ENCODE results near the gene PCDHGA5. TPM values are rescaled to one million over a fixed set of nuclear protein-coding genes. Genes with fewer than 3 reads are reported as not detected.
"Not testable (repeated sequence)": the region's sequence is repeated elsewhere in the genome, so short reads cannot be mapped to it uniquely, and the experiment has no call there.

The PCDHGA5 gene
- total RNA-seq: 0.24 and 0.31 TPM in 2 replicates

DNA sequence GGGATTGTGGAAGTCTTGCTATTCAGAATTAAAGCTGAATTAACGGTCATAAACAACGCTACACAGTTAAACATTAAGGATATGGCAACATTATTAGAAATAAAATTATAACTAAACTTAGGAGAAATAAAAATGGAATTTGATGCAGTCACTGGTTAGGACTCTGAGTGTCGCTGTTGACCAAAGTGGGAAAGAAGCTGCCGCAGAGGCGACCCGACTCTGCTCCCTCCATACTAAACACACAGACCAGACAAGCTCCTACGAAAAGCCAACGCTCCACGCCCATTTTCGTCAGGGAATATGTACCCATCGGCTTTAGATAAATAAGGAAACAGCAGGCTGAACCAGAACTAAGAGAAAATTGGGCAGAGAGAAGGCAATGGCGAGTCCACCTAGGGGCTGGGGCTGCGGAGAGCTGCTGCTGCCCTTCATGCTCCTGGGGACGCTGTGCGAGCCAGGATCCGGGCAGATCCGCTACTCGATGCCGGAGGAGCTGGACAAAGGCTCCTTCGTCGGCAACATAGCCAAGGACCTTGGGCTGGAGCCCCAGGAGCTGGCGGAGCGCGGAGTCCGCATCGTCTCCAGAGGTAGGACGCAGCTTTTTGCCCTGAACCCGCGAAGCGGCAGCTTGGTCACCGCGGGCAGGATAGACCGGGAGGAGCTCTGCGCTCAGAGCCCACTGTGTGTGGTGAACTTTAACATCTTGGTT, at the start of gene PCDHGA5:
TSS of gene PCDHGA5 (plus strand) at position 211 of the 709 bp plus-strand sequence. CDS start at position 380, 169 bp downstream.
- intact Hi-C loops (cut with micrococcal nuclease): loop anchor here (5.0 kb wide), 2 partner anchors 33 to 58 kb away; partner anchors contain the start of genes PCDHGA11 and PCDHGB5
- H3K4me1 Mint-ChIP-seq (ENCODE audit: low read depth): peaks cover 6% of the 10 kb centered on the region
- peaks cover 12% of the 10 kb centered on the region for H3K36me3 Mint-ChIP-seq (ENCODE audit: low read depth)
- H3K27ac Mint-ChIP-seq: peak within 1 kb of the TSS; percentile 5
- H3K27me3 Mint-ChIP-seq (ENCODE audit: insufficient read depth): peaks cover 27% of the 10 kb centered on the region
- H3K4me3 Mint-ChIP-seq: no peak within 1 kb of the TSS
- no peak for DNase-seq (ENCODE audit: low spot score)
- H3K9me3 Mint-ChIP-seq: peaks cover 56% of the 10 kb centered on the region

DNA sequence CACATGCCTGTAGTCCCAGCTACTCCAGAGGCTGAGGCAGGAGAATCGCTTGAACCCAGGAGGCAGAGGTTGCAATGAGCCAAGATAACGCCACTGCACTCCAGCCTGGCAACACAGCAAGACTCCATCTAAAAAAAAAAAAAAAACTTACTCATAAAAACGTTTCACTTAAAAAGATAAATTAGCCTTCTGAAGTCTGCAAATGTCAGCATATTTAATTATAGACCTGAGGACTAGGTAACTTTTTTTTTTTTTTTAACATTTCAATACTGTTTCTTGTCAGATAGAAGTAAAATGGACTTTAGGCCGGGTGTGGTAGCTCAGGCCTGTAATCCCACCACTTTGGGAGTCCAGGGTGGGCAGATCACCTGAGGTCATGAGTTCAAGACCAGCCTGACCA, 47.0 kb upstream of the PCDHGA5 start:
- H3K4me3 Mint-ChIP-seq; H3K27ac Mint-ChIP-seq; intact Hi-C loops (cut with micrococcal nuclease); DNase-seq (ENCODE audit: low spot score); H3K27me3 Mint-ChIP-seq (ENCODE audit: insufficient read depth): not testable (repeated sequence)
- peaks cover 72% of the 10 kb centered on the region for H3K9me3 Mint-ChIP-seq
- peaks cover 31% of the 10 kb centered on the region for H3K4me1 Mint-ChIP-seq (ENCODE audit: low read depth)
- H3K36me3 Mint-ChIP-seq (ENCODE audit: low read depth): peaks cover 52% of the 10 kb centered on the region

DNA sequence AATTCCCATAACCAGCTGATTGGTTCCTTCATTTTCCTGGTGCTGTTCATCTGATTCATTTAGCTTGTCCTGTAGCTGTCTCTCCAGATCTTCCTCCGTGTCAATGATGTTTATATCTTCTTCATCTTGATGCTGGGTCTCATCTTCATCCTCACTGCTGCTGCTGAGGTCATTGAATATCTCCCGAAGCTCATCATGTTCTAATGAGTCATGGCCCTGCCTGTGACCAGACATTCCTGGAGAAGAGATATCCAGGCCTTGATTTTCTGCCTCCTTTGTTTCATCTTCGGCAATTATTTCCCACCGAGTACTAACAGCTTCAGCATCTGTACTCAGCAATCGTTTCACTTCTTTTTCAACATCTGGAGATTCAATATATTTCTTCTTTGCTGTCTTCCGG, 44.8 kb upstream of the PCDHGA5 start:
- peaks cover 63% of the 10 kb centered on the region for H3K9me3 Mint-ChIP-seq
- intact Hi-C loops (cut with micrococcal nuclease): no loop called here

DNA sequence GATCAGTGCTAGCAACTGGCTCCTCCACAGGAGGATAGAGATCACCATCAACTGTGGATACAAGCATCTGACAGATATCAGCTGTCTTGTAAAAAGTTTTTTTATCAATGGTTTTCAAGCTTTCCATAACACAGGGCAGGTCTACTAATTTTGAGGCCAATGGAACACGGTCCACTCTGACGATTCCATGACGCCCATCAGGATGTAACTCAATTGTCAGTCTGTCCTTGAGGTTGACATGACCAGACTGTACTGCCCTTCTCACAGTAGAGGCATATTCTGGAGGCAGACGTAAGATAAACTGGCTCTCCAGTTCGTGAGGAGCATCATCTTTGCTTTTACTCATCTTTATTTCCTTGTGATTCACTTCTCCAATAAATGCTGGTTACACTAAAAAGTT, 44.3 kb upstream of the PCDHGA5 start:
- Mint-ChIP-seq H3K9me3 (peaks cover 58% of the 10 kb centered on the region), H3K36me3 (ENCODE audit: low read depth) (peaks cover 48% of the 10 kb centered on the region), H3K27me3 (ENCODE audit: insufficient read depth) (no peaks in the 10 kb centered on the region), H3K4me1 (ENCODE audit: low read depth) (peaks cover 31% of the 10 kb centered on the region), H3K4me3 (peak overlapping the region; percentile 94), H3K27ac (peak overlapping the region; percentile 98)
- DNase-seq (ENCODE audit: low spot score): no peak
- intact Hi-C loops (cut with micrococcal nuclease): loop anchor here (1.0 to 10.0 kb wide), 6 partner anchors 61 to 1205 kb away; partner anchors contain the start of genes ANKHD1, HDAC3, PURA and RELL2

More for the DNA sequence above, 44.8 kb upstream of the PCDHGA5 start:
- Mint-ChIP-seq H3K27ac (no peak overlapping the region), H3K4me1 (ENCODE audit: low read depth) (peaks cover 31% of the 10 kb centered on the region), H3K27me3 (ENCODE audit: insufficient read depth) (no peaks in the 10 kb centered on the region), H3K4me3 (peak overlapping the region; percentile 94), H3K36me3 (ENCODE audit: low read depth) (peaks cover 50% of the 10 kb centered on the region)
- no peak for DNase-seq (ENCODE audit: low spot score)

DNA sequence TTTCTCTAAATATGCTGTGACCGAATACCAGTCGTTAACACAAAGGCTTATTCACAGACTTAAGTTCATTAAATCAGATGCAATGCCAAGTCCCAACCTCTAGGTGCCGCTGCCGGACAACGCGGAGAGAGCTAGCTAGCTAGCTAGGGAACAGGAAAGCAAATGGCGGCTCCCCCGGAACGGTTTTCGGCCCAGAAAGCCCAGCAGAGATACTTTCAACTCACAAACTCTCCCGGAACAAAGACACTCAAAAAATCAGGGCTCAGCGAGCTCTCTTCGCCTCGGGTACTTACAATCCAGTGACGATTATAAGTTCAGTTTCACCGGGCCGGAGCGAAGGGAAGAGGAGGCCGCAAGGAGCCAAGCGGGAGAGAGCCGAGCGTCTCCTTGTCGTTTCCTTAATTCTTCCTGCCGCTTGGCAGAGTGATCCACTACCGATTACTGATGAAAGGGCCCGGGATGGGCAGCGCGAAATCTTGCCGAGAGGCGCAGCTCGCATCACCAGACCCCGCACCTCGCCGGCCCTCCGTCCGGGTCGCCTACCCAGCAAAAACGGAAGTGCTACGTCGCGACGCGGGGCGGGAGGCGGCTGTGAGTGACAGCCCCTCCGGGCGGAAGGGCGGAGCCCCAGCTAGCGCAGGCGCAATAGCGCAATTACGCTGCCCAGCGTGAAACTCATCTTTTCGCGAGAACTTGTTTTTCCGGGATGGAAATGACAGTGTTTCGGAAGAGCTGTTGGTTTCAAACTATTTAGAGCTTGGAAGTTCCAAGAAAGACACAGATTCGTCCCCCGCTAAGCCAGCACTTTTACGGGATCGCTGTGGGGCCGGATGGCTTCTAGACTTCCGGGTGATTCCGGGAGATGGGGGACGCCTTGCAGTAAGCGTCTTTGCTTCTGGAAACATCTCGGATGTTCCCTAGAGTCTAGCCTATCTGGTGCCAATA, 43.5 kb upstream of the PCDHGA5 start, which contains the start of gene TAF7:
TSS of gene TAF7 (minus strand) at position 560 of the 945 bp plus-strand sequence. CDS start 740 bp downstream, outside the sequence.
- Mint-ChIP-seq H3K27ac (peak within 1 kb of the TSS; percentile 98), H3K4me1 (ENCODE audit: low read depth) (peaks cover 31% of the 10 kb centered on the region), H3K9me3 (peaks cover 50% of the 10 kb centered on the region), H3K36me3 (ENCODE audit: low read depth) (peaks cover 40% of the 10 kb centered on the region), H3K4me3 (peak within 1 kb of the TSS; percentile 94), H3K27me3 (ENCODE audit: insufficient read depth) (no peaks in the 10 kb centered on the region)
- DNase-seq (ENCODE audit: low spot score): peak; percentile 91
- intact Hi-C loops (cut with micrococcal nuclease): loop anchor here (1.0 to 10.0 kb wide), 6 partner anchors 62 to 1206 kb away; partner anchors contain the start of genes ANKHD1, HDAC3, PURA and RELL2

DNA sequence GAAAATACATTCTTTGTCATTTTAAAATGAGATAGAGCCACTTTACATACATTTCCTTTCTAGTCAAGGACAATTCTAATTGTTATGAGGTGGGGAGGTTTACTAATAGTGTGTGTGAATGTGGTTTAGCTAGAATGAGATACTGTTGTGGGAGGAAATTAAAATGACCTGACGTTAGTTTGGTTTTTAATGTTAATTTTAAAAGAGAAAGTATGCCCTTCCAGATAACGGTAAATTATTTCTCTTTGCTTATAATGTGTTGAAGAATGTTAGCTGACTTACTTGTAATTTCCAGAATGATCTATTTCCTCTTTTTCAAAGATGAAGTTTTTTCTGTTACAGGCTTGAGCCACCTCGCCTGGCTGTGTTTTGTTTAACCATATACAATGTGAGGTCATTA, 41.7 kb upstream of the PCDHGA5 start:
- Mint-ChIP-seq H3K9me3 (peaks cover 47% of the 10 kb centered on the region), H3K27ac (no peak overlapping the region), H3K4me3 (peak overlapping the region; percentile 51), H3K27me3 (ENCODE audit: insufficient read depth) (no peaks in the 10 kb centered on the region), H3K4me1 (ENCODE audit: low read depth) (peaks cover 42% of the 10 kb centered on the region), H3K36me3 (ENCODE audit: low read depth) (peaks cover 41% of the 10 kb centered on the region)
- intact Hi-C loops (cut with micrococcal nuclease): loop anchor here (5.0 to 10.0 kb wide), 2 partner anchors 315 to 1207 kb away; partner anchors contain the start of genes HDAC3, PURA and RELL2
- DNase-seq (ENCODE audit: low spot score): no peak

DNA sequence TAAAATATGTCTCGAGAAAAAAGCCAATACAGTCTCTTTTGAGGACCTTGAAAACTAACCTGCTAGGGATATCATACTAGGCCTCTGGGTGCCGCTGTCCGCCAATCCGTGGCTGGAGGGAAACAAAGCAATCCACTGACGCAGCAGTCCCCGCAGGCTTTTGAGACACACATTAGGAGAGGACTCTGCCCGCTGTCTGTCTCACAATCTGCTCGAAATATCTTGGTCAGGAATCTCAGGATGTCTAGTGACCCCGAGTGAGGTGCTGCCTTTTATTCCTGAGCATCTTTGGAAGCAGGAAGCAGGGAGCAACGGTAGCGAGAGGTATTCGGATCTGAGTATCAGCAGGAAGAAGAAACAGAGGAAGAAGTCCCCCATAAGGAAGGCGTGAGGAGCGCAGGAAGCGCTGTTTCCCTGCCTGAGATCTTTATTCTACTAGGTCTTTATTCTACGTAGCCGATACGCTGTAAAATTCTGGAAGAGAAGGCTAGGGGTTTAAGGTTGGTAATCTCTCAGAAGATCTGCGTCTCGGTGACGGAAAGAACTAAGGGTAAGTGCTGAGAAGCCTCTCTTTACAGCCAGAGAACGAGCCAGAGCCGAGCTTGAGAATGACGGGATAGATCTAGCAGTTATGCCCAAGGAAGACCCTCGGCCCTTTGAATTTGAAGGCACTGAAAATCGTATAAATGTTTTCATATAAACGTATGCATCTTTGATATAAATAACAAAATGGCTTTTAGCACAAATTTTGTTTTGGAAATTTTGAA, 37.7 kb upstream of the PCDHGA5 start:
- intact Hi-C loops (cut with micrococcal nuclease): loop anchor here (1.0 to 10.0 kb wide), 5 partner anchors 87 to 1211 kb away; partner anchors contain the start of genes PCDHGA10 and PURA
- Mint-ChIP-seq H3K36me3 (ENCODE audit: low read depth) (peaks cover 10% of the 10 kb centered on the region), H3K9me3 (peaks cover 18% of the 10 kb centered on the region), H3K4me1 (ENCODE audit: low read depth) (peaks cover 16% of the 10 kb centered on the region), H3K4me3 (peak overlapping the region; percentile 98), H3K27ac (peak overlapping the region; percentile 83), H3K27me3 (ENCODE audit: insufficient read depth) (peaks cover 12% of the 10 kb centered on the region)
- DNase-seq (ENCODE audit: low spot score): peak; percentile 59

DNA sequence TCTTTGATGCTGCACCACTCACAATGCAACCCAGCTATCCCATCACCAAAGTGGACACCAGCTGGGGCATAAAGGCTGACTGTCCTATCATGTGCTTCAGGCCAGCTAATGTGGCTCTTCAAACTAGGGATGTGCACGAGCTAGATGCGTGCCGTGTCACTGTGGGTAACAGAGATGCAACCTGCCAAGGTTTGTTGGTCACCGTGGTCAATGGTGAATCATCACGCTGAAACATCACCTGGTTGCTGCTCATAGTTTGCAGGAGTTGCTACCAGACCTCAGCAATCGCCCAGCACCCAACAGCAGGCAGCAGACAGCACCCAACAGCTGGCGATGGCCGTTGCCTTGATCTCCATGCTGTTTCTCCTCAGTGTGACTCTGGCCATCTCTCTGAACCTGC, 35.7 kb upstream of the PCDHGA5 start:
- no peak for DNase-seq (ENCODE audit: low spot score)
- peaks cover 14% of the 10 kb centered on the region for H3K9me3 Mint-ChIP-seq
- H3K4me1 Mint-ChIP-seq (ENCODE audit: low read depth): peaks cover 11% of the 10 kb centered on the region
- no peak overlapping the region for H3K27ac Mint-ChIP-seq
- H3K36me3 Mint-ChIP-seq (ENCODE audit: low read depth): peaks cover 4% of the 10 kb centered on the region
- no peak overlapping the region for H3K4me3 Mint-ChIP-seq
- intact Hi-C loops (cut with micrococcal nuclease): loop anchor here (10.0 kb wide), 1 partner anchor 1213 kb away; the partner anchor contains the start of gene PURA
- H3K27me3 Mint-ChIP-seq (ENCODE audit: insufficient read depth): peaks cover 12% of the 10 kb centered on the region

DNA sequence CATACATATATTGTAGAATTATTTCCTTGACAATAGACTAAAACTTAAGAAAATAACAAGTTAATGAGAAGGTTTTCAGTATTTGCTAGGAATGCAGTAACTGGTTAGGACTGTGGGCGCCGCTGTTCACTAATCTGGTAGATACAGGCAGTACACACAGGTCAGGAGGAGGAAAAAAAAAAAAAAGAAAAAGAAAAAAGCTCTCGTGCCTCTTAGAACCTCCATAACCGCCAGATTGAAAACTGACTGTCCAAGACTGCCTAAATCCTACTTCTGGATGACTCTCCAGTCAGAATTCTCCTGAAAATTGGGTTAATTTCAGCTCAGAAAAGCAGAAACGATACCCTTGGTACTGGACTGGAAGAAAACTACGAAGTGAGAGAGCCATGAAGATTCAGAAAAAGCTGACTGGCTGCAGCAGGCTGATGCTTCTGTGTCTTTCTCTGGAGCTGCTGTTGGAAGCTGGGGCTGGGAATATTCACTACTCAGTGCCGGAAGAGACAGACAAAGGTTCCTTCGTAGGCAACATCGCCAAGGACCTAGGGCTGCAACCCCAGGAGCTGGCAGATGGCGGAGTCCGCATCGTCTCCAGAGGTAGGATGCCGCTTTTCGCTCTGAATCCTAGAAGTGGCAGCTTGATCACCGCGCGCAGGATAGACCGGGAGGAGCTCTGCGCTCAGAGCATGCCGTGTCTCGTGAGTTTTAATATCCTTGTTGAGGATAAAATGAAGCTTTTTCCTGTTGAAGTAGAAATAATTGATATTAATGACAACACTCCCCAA, 33.5 kb upstream of the PCDHGA5 start, which contains the start of gene PCDHGA1:
TSS of gene PCDHGA1 (plus strand) at position 216 of the 782 bp plus-strand sequence.
- H3K4me1 Mint-ChIP-seq (ENCODE audit: low read depth): peaks cover 11% of the 10 kb centered on the region
- H3K9me3 Mint-ChIP-seq: peaks cover 25% of the 10 kb centered on the region
- intact Hi-C loops (cut with micrococcal nuclease): no loop called here
- DNase-seq (ENCODE audit: low spot score): no peak
- peak within 1 kb of the TSS; percentile 22 for H3K4me3 Mint-ChIP-seq
- H3K36me3 Mint-ChIP-seq (ENCODE audit: low read depth): peaks cover 6% of the 10 kb centered on the region
- no peak within 1 kb of the TSS for H3K27ac Mint-ChIP-seq
- H3K27me3 Mint-ChIP-seq (ENCODE audit: insufficient read depth): peaks cover 23% of the 10 kb centered on the region

DNA sequence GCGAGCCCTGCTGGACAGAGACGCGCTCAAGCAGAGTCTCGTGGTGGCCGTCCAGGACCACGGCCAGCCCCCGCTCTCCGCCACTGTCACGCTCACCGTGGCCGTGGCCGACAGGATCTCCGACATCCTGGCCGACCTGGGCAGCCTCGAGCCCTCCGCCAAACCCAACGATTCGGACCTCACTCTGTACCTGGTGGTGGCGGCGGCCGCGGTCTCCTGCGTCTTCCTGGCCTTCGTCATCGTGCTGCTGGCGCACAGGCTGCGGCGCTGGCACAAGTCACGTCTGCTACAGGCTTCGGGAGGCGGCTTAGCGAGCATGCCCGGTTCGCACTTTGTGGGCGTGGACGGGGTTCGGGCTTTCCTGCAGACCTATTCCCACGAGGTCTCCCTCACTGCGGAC, 31.4 kb upstream of the PCDHGA5 start:
- H3K36me3 Mint-ChIP-seq (ENCODE audit: low read depth); H3K4me1 Mint-ChIP-seq (ENCODE audit: low read depth); H3K4me3 Mint-ChIP-seq; DNase-seq (ENCODE audit: low spot score); intact Hi-C loops (cut with micrococcal nuclease); H3K27ac Mint-ChIP-seq: not testable (repeated sequence)
- Mint-ChIP-seq H3K27me3 (ENCODE audit: insufficient read depth) (peaks cover 33% of the 10 kb centered on the region), H3K9me3 (peaks cover 35% of the 10 kb centered on the region)

DNA sequence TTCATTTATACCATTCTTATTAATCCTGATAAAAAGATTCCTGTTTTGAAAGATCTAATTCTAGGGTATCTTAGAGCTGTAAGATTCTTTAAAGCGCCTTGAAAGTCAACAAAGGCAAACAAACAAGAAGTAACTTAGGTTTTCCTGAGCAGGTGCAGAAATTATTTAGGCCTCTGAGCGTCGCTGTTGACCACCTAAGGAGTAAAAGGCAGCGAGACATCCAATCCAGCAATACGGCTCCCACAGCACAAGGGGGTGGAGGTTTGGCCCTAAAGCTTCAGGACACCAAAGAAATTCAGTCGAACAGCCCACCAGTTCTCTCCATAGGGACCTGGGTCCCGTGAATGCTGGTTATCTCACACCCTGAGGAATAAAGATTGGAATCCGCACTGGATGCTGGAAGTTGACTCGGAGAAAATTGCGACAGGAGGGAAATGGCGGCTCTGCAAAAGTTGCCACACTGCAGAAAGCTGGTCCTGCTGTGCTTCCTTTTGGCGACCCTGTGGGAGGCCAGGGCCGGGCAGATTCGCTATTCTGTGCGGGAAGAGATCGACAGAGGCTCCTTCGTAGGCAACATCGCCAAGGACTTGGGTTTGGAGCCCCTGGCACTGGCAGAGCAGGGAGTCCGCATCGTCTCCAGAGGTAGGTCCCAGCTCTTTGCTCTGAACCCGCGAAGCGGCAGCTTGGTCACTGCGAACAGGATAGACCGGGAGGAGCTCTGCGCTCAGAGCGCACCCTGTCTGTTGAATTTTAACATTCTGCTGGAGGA, 25.2 kb upstream of the PCDHGA5 start, which contains the start of gene PCDHGA2:
TSS of gene PCDHGA2 (plus strand) at position 223 of the 769 bp plus-strand sequence.
- H3K9me3 Mint-ChIP-seq: peaks cover 38% of the 10 kb centered on the region
- peaks cover 4% of the 10 kb centered on the region for H3K36me3 Mint-ChIP-seq (ENCODE audit: low read depth)
- no peaks in the 10 kb centered on the region for H3K4me1 Mint-ChIP-seq (ENCODE audit: low read depth)
- no peak for DNase-seq (ENCODE audit: low spot score)
- intact Hi-C loops (cut with micrococcal nuclease): loop anchor here (5.0 kb wide), 2 partner anchors 44 to 84 kb away; partner anchors contain the start of genes PCDHGA11 and PCDHGA7
- peak within 1 kb of the TSS; percentile 15 for H3K27ac Mint-ChIP-seq
- peak within 1 kb of the TSS; percentile 64 for H3K4me3 Mint-ChIP-seq
- H3K27me3 Mint-ChIP-seq (ENCODE audit: insufficient read depth): peaks cover 39% of the 10 kb centered on the region

Measured in activated T-helper 1 cell treated with anti-CD3 and anti-CD28 coated beads, Interleukin-12 subunit alpha, Interleukin-12 subunit beta, Interleukin-2, Interleukin-4 antibody, amounts not matched to agents 30 ng/mL and 10 ng/mL and 1 ng/mL, durations not matched to agents 14 hours and 24 hours and 36 hours (primary cell).